ENCODE data around the gene SLC5A12.

The SLC5A12 gene

GRCh38 chr11:26632691-26633159 lies 89.1 kb downstream of the SLC5A12 start:
- no peak for DNase-seq

- no peak for DNase-seq
Observed at GRCh38 chr11:26626346-26626745, 95.5 kb downstream of the SLC5A12 start.

- DNase-seq = no peak
Observed at GRCh38 chr11:26623076-26623659, 98.7 kb downstream of the SLC5A12 start.

- DNase-seq = no peak
Observed at GRCh38 chr11:26622181-26622580, 99.7 kb downstream of the SLC5A12 start.

- DNase-seq = no peak
Observed at GRCh38 chr11:26621132-26621531, 100.7 kb downstream of the SLC5A12 start.

- no peak for DNase-seq
Observed at GRCh38 chr11:26620282-26621045, 101.4 kb downstream of the SLC5A12 start.

- DNase-seq = no peak
Observed at GRCh38 chr11:26618441-26618840, 103.4 kb downstream of the SLC5A12 start.

All from NCI-H526 (cell line).